Stimulated activated CD4-positive, alpha-beta T cell treated with anti-CD3 and anti-CD28 coated beads, Interleukin-1b, Interleukin-23, amount 100 ng/mL, for 1 hour (primary cell): ENCODE measurements around the gene WIPF3.

Source experiments
- DNase-seq, 2 donors: peaks; one replicate each; pipeline ENCODE4 v3.0.0-alpha.2; 2020; ENCODE audit warnings: low read depth in 2 of 2

Gene WIPF3

GRCh38 chr7:29906200-29907022, 100.1 kb downstream of the WIPF3 start:
- DNase-seq: no peak

GRCh38 chr7:29914180-29914579, 107.9 kb downstream of the WIPF3 start:
- no peak for DNase-seq

DNA sequence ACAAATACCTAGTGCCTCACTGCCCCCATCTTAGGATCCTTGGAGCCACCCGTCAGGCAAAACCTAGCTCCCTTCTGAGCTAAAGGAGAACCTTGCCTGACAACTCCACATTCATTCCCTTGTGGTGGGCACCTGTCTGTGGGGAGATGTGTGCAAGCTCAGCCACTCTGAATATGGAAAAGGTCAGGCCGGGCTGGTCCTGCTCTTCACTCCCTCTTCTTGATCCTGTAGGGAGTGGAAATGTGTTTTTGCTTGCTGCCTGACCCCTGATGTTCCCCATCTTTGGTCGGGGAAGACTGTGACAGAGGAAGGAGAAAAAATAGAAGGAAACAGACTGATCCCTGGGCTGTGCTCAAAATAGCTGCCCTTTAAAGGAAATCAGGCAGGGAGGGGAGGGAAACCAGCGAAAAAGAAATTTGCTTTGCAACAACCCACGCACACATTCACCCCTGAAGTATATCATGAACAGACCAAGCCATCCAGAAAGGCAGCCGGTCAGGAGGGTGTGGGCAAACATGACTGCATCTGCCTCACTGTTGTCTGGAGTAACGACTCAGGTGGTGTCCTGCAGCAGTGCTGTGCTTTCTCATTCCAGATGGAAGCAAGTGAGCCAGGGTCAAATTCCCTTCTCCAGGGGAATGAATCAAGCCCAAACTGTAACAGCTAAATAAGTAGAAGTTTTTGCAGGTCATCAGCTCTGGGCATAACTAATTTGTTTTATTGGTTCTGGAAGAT, 109.3 kb downstream of the WIPF3 start:
- no peak for DNase-seq

DNA sequence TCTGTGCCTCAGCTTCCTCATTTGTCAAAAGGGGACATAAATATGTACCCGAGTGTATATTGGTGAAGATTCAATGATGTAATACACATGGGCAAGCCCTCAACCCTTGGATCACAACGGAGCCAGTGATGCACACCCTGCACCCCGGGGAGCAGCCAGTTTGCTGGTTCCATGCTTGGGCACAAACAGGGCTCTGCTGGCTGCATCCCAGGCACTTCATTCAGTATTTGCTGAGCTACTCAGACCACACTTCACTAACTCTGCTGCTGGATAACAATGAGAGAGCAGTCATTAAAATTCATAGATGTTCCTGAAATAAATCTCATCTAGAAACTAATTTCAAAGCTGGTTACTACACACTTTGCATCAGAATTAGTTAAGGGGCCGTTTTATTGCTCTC, 111.3 kb downstream of the WIPF3 start:
- no peak for DNase-seq

DNA sequence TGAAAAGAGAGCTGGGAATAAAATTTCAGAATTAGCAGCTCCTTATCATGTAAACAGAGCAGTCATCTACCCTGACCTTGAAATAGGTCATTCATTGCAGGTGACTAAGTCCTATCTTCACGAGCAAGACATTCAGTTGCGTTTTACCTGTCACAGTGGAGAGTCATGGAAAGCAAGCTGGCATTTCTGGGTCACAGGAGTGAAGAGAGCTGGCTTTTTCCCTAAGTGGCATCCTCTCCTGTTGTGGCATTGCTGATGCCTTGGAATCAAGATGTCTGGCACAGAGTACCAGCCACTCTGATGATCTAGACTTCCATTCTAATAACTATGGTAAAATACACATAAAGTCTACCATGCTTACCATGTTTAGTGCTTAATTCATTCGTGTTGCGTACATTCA, 112.5 kb downstream of the WIPF3 start:
- no peak for DNase-seq

DNA sequence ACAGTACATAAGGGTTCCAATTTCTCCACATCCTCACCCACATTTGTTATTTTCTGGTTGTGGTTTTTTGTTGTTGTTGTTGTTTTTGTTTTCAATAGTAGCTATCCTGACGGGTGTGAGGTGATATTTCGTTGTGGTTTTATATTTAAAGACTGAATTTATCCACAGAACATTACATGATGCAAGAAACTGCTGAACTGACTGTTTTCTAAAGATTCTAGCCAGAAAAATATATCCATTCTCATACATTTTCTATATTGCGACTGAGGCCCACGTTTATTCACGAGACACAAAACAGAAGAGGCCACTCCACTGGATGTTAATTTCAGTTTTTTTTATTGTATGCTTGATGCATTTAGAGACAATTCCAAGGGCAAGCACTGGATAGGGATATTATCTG, 113.5 kb downstream of the WIPF3 start:
- no peak for DNase-seq

DNA sequence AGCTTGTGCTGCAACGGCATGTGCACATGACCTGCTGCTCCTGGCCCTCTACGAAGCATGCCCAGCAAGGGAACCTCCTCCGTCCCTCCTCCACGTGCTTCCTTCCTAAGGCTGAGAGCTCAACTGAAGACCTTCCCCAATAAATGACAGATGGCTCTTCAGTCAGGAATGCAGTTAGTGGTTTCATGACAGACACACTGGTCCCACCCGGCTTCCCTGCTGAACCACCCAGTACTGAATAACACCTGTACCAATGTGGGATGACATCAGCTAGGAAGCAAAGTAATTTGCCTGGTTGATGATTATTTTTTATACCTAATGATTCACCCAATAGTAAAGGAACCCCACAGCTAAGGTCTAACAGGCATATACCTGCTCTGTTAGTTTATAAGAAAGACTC, 114.2 kb downstream of the WIPF3 start:
- DNase-seq: no peak

DNA sequence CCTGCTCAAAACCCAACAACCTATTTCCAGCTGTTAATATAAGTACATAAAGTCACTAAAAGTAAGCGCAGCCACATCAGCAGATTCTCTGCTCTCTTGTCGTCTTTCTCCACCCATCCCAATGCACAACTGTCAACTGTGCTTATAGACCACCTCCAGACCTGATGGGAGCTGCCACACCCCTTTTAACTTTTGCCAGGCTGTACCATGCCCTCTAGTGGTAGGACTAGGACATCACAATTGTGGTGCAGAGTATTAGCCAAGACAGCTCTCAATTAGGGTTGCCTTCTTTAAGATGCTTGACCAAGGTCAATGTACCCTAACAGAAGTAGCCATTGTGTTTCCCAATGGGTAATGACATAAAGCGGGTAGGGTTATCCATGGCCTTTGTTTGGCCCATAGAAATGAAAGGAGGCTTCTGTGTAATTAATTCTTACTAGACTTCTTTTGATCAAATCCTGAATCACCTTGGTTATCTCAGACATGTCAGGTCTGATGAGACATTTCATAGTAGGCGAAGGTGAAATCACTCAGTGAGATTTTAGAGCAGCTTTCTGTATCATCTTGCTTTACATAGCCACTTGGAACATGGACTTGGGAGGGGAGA, 115.2 kb downstream of the WIPF3 start:
- DNase-seq: peak in 1 of 2 donors; percentile 2

DNA sequence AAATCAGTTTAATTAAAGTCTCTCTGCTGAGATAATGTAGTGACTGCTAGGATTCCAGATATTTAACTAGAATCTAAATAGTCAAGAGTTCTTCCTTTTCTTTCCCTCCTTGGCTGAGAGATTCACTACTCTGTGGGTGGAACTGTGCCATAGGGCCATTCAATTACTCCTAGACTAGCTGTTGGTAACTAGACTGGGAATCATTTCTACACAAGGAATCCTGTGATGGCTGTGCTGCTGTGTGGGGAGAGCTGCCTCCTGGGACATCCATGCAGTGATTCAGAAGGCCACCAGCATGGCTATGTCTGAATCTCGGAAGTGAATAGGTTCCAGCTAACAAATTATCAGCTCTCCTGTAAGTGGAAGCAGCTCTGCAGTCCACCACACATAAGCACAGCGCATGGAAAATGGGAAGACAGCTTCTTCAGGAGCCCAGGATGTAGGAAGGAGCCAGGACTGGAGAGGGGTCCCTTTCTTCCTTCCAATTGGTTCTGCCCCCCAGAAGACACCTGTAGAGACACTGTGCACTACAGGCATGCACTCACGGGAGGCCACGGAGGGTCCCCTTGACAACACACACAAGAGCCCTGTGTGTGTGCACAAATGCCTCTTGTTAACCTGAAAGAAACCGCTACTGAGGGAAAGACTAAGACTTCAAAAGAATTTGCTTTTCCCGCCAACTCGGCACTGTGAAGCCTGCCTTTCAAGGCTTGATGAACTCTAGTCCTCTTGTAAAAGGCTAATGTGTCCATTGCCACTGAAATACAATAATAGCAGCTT, 116.8 kb downstream of the WIPF3 start:
- DNase-seq: no peak

DNA sequence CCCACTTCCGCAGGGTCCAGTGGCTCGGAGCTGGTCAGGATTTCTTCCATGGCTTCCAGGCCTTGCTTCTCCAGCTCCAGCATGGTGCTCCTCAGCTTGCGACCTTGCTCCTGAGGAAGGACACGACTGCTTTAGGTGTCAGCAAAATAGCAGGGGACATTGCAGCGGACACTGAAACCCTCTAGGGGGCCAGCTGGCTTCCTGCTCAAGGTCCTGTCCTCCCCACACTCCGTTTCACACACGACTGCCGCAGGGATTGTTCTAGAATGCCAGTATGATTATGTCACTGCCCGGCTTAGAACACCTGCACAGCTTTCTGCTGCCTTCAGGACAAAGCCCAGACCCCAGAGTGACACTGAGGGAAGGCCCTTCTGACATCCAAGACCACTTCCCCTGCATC, 117.7 kb downstream of the WIPF3 start:
- DNase-seq: no peak

DNA sequence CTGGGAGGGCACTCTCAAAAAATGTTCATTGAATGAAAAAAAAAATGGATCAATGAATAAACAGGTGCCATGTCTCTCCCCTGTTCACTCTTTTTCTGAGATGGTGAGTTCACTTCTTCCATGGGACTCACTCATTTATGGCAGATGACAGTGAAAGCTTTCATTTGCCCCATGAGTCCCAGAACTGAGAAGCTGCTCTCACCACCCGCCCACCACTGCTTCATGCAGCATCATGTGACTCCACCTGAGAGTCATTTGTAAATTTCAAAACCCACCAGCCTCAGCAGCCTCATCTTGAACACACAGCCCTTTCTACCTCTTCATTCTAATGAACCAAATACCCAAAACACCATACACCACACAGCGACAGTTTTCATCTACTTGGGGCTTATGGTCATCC, 118.4 kb downstream of the WIPF3 start:
- DNase-seq: no peak

GRCh38 chr7:29926216-29926615, 119.9 kb downstream of the WIPF3 start:
- no peak for DNase-seq

- no peak for DNase-seq
Observed at GRCh38 chr7:29926741-29927140, 120.4 kb downstream of the WIPF3 start.

- DNase-seq: no peak
Observed at GRCh38 chr7:29929018-29929807, 122.9 kb downstream of the WIPF3 start.

- DNase-seq: no peak
Observed at GRCh38 chr7:29935111-29935510, 128.8 kb downstream of the WIPF3 start.

- DNase-seq: no peak
Observed at GRCh38 chr7:29937132-29937531, 130.8 kb downstream of the WIPF3 start.

DNA sequence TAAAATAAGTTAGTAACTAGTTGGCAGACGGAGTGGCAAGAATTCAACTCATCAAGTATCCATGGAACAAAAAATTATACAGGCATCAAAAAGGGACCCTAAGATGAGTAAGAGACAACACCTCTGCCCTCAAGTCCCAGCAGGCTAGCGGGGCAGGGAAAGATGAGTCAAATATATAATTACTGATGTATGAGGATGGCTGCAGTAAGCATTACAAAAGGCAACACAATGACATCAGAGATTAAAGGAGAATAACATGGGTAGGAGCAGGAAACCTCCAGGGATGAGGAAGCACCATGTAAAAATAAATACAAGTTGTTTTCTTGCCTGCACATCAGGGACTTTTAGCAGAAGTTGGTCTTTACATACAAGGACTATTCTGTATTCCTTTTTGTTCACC, 133.9 kb downstream of the WIPF3 start:
- DNase-seq: no peak

DNA sequence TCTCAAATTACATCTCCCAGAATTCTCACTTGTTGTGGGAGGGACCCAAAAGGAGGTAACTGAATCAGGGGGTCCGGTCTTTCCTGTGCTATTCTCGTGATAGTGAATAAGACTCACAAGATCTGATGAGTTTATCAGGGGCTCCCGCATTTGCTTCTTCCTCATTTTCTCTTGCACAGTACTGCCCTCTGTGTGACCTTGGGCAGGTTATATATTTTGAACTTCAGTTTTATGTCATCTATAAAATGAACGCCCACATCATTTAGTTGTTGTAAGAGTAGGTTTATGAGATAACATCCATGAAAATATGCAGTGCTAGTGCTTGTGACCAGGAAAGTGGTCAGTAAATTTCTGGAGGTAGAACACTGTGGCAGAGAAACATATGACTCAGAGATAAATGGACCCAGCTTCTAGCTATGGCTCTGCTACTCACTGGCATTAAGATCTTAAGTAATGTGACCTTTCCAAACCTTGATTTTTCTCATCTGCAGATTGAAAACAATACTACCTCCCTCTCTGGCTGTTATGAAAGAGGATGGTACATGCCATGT, 139.0 kb downstream of the WIPF3 start:
- no peak for DNase-seq

GRCh38 chr7:29946428-29947186, 140.3 kb downstream of the WIPF3 start:
- no peak for DNase-seq

DNA sequence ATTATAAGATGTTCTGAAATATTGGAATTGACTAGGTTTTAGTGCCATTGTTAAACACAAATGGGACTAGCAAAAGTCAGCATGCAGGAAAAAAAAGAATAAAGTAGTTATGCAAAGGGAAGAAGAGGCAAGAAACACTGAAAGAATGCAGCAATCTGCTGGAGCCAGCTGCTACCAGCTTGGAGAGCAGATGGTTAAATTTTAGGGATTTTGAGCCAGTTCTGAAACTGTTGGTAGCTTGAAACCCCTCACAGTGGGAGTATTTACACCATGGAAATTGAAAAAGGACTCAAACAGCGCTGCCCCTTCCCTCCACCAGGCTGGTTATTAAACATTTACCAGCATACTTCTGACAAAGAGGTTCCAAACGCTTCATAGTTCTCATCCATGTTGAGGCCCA, 142.3 kb downstream of the WIPF3 start:
- no peak for DNase-seq
